HG02610 (cell line): ENCODE data around the gene NRG3.

ENCODE experiments used
- ATAC-seq: cut with Tn5 transposase; IDR thresholded peaks from one replicate; pipeline ENCODE4 v1.9.1; 2021; ENCODE audit warnings: mild to moderate bottlenecking, moderate library complexity; ENCODE audit not compliant: unreplicated experiment

NRG3 gene

GRCh38 chr10:82210331-82210730 lies 335.3 kb downstream of the NRG3 start:
- no peak for ATAC-seq

DNA sequence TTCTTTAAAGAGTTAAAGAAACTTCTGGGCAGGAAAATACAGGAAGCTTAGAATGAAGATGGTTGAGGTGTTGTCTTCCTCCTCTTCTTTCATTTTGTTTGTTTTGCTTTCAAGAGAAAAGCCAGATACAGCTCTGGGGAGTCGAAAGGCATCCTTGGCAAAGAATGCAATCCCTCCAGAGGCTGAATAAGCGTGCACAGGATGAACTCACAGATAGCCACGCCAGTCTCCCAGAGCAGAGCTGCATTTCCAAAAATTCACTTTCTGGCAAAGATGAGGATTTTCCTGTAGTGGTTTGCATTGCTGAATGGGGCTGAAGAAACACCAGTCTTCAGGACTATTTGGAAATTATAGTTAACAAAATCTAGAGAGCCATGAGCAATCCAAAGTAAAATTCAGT lies 336.4 kb downstream of the NRG3 start:
- no peak for ATAC-seq

DNA sequence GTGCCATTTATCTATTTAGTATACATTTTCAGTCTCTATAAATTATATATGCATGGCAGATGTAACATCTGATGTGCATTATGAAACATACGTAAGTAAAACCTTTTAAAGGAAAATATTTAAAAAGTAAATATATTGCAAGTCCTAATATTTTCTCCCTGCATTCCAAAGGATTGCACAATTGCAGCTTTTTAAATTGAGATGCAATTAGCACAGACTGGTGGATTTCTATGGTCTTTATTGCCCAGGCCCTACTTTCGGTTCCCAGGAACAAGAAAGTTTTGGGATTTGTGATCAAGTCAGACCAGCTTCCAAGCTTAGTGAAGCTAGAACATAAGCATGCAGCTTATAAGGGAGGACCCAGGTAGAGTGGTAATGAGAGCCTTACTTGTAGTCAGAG lies 337.8 kb downstream of the NRG3 start:
- ATAC-seq = no peak

GRCh38 chr10:82213784-82214183 lies 338.8 kb downstream of the NRG3 start:
- no peak for ATAC-seq

- ATAC-seq = no peak
These were observed 346.1 kb downstream of the NRG3 start for GRCh38 chr10:82221056-82221455.

GRCh38 chr10:82221601-82222149 lies 346.7 kb downstream of the NRG3 start:
- ATAC-seq = no peak

DNA sequence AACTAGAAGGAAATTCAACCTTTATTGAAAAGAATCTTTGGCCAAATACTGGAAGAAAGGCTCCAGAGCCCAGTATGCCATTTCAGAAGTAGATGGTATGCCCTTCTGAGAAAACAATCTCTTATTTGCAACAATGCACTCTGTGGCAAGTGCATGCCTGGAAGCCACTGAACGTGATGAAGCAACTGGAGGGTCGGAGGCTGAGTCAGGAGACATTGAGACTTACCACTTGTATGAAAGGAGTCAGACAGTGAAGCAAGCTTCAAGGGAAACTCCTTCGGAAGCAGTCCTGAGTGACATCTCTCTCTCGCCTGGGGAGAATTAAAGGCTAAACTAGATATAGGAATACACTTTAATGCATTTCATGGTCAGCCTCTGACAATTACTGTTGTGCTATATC lies 353.7 kb downstream of the NRG3 start:
- ATAC-seq = no peak

DNA sequence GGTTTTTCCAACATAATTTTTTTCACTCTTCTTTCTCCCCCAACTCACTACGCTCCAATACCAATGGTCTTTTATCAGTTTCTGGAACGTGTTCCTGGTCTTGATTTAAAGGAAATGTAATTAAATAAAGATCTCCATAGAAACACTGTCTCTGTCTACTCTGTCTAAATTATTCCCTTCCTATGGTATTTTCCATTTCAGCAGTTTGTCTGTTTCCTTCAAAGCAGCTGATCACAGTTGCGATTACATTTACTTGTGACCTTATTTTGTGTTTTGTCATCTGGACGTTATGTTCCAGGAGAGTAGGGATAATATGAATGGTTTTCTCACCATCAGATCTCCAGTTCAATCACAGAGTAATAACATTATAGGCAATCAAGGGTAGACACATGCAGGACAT lies 359.2 kb downstream of the NRG3 start:
- no peak for ATAC-seq

DNA sequence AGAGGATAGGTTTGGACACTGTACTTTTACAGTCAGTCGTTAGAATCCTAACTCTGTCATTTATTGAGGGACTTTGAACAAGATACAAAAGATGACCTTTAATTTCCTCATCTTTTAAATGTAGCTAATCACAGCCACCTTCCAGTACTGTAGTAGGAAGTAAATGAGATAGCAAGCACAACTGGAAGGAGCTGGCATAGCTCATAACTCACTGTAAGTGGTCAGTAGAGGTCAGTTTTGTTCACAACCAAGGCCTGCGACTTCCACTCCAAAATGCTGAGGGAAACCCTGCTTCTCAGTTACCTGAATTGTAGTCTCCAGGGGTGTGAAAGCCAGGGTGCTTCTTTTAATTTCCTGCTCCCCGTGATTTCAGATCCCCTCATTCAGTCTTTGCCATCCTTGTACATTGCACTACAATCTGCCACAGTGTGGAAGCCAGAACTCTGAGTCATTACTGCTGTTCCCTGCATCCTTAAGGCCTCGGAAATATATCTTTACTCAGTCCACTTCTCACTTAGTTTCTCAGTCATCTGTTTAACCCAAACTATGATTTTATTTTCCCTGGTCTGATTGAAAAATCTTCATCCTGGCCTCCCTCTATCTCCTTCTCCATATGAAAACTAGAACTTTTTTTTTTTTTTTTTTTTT lies 361.2 kb downstream of the NRG3 start:
- ATAC-seq = no peak

GRCh38 chr10:82238291-82238690 lies 363.3 kb downstream of the NRG3 start:
- ATAC-seq = no peak

- ATAC-seq = no peak
These were observed 365.4 kb downstream of the NRG3 start for GRCh38 chr10:82240408-82240807.

DNA sequence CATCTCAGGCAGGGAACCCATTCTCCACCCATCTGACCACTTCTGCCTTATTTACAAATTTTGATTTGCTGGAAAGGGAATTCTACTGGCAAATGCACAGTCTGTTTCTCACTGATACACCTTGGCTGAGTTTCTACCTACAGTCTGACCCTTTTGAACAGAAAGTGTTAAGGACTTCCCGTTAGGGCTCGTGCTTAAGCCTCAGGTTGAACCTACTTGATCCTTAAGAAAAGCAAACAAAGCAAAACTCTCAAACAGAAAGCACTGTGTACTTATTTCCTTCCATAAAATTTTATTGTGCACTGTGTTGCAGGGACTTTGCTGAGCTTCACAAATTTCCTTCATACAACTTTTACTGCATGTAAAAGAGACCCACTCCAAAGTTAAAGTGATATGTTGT lies 367.8 kb downstream of the NRG3 start:
- ATAC-seq = no peak

GRCh38 chr10:82245157-82245556 lies 370.2 kb downstream of the NRG3 start:
- no peak for ATAC-seq

- no peak for ATAC-seq
These were observed 371.0 kb downstream of the NRG3 start for GRCh38 chr10:82245906-82246560.

DNA sequence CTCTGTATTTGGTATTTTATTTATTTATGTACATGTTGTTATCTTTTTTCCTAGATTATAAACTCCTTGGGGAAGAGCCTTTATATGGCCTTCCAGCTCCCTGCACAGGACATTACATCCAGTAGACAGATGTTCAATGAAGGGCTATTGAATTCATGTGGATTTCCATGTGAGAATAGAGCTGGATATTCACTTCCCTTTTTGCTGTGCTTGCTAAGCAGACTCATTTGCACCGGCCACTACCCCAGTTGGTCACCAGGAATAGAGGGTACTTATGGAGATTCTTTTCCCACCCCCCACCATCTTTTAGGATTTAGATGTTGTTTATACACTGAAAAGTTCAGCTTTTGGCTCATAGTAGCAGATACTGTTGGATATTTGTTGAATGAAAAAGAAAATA lies 374.1 kb downstream of the NRG3 start:
- ATAC-seq = no peak

GRCh38 chr10:82251222-82251906 lies 376.4 kb downstream of the NRG3 start:
- ATAC-seq = no peak

GRCh38 chr10:82252081-82252480 lies 377.1 kb downstream of the NRG3 start:
- no peak for ATAC-seq

- ATAC-seq = no peak
These were observed 379.2 kb downstream of the NRG3 start for GRCh38 chr10:82254237-82254636.

GRCh38 chr10:82256275-82256674 lies 381.3 kb downstream of the NRG3 start:
- no peak for ATAC-seq

DNA sequence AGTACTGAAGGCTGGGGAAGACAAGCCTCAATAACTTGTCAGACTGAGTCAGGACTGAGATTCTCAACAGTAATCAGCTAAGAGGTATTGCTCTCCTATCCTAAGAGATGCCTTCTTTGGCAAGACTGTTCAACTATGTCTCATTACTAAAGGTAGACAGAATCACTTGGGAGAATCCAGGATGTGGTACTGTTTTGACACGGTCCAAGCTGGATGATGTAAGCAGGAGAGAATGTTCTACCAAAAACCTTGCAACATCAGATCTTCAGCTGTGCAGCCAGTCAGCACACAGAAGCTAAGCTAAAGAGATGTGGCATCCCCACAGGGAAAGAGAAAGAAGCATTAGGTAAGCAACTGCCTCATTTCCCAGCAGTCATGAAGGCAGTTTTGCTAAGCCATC lies 391.4 kb downstream of the NRG3 start:
- ATAC-seq = no peak

GRCh38 chr10:82267014-82267413 lies 392.0 kb downstream of the NRG3 start:
- no peak for ATAC-seq

DNA sequence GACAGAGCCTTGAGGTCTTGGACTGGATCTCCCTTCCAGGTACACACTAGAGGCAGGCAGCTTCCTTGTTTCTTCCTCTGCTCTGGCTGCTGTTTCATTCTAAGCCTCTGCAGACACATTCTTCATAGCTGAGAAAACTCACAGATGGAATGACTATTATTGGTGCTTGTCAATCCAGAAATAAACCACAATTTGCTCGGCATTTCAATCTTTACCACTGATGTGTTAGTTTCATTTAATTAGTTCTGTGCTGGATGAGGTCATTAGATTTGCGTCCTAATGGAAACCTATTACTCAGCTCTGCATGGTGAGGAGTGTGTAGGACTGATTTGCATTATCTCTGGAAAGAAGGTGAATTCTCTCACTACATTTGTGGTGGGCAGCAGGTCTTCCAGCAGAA lies 392.5 kb downstream of the NRG3 start:
- no peak for ATAC-seq
